Panc1 (cell line): ENCODE measurements around the gene TTLL11. TPM values are rescaled to one million over a fixed set of nuclear protein-coding genes. Genes with fewer than 3 reads are reported as not detected.

Source experiments
- ATAC-seq: fragments of 200-7000 bp; cut with Tn5 transposase; 2 replicates; pipeline ENCODE4 v1.9.1; 2020; ENCODE audit warnings: mild to moderate bottlenecking, moderate library complexity
- BruUV-seq: library from RNA; stranded (reverse); fragments of 400-500 nt; replicated peaks from 2 replicates; lab custom pipeline; 2021; lab: Mats Ljungman, UMichigan
- CTCF ChIA-PET: fragments of 300-600 bp; sonication (Branson Sonifier 250); formaldehyde crosslinking; loops from one replicate; lab custom pipeline; 2022; ENCODE audit warnings: antibody characterized with exemption; lab: Charles Lee
- POLR2A ChIA-PET: fragments of 300-600 bp; sonication (Branson Sonifier 250); formaldehyde crosslinking; loops from one replicate; lab custom pipeline; 2022; ENCODE audit warnings: antibody characterized with exemption; lab: Charles Lee
- DNase-seq: peaks from one replicate; pipeline ENCODE4 v3.0.0-alpha.2; 2010; ENCODE audit warnings: low read depth, low spot score
- H3K27ac ChIP-seq: 2 replicates; pipeline ENCODE4 v1.5.1; 2011; ENCODE audit warnings: mild to moderate bottlenecking, low read length, inconsistent platforms
- H3K27me3 ChIP-seq: fragments of 200-500 bp; sonication (Bioruptor generic); 2 replicates; pipeline ENCODE4 v1.6.0; 2014; ENCODE audit warnings: low read length, inconsistent platforms; ENCODE audit not compliant: control insufficient read depth, insufficient read depth
- H3K36me3 ChIP-seq: fragments of 200-500 bp; sonication (Bioruptor generic); 2 replicates; pipeline ENCODE4 v1.5.1; 2014; ENCODE audit warnings: inconsistent platforms, mild to moderate bottlenecking, low read length, moderate library complexity; ENCODE audit not compliant: control insufficient read depth, insufficient read depth
- H3K4me1 ChIP-seq: 2 replicates; pipeline ENCODE4 v1.5.1; 2011; ENCODE audit warnings: inconsistent platforms, mild to moderate bottlenecking, low read length, moderate library complexity; ENCODE audit not compliant: control insufficient read depth, insufficient read depth
- H3K4me3 ChIP-seq, 2 experiments: 2 replicates each; pipeline ENCODE4 v1.5.1; 2011 to 2012; ENCODE audit warnings: low read depth in 2 of 2, low read length in 2 of 2, mild to moderate bottlenecking in 2 of 2, inconsistent platforms in 1 of 2, moderate library complexity in 1 of 2
- H3K9me3 ChIP-seq: fragments of 200-500 bp; sonication (Bioruptor generic); 2 replicates; pipeline ENCODE4 v1.5.1; 2014; ENCODE audit warnings: low read depth, mild to moderate bottlenecking, inconsistent platforms, low read length, moderate library complexity; ENCODE audit not compliant: control insufficient read depth, insufficient read depth
- POLR2AphosphoS5 ChIP-seq: IDR thresholded peaks from 2 replicates; pipeline ENCODE4 v1.6.1; 2012; ENCODE audit warnings: mild to moderate bottlenecking, low read depth, low read length, moderate library complexity
- SIN3A ChIP-seq: IDR thresholded peaks from 2 replicates; pipeline ENCODE4 v1.6.1; 2012; ENCODE audit warnings: low read depth, mild to moderate bottlenecking, low read length, moderate library complexity, borderline replicate concordance; ENCODE audit not compliant: insufficient read depth
- TCF7L2 ChIP-seq: IDR thresholded peaks from 2 replicates; pipeline ENCODE4 v1.6.1; 2011; ENCODE audit warnings: mild to moderate bottlenecking, low read depth, low read length, inconsistent platforms
- in situ Hi-C: cut with HindIII; loops from 2 replicates; pipeline ENCODE4 v1.10.0; 2016; ENCODE audit warnings: low sequenced_read_pairs, low pct_unique_long_range_greater_than_20kb
- intact Hi-C: fragments of 100-400 bp; cut with micrococcal nuclease; formaldehyde crosslinking; loops from one replicate; pipeline ENCODE4 v1.10.0; 2022; ENCODE audit not compliant: unreplicated experiment
- total RNA-seq: library from RNA; stranded (reverse); gene quantifications from one replicate; pipeline ENCODE4 v1.2.1, GENCODE V29; 2021; ENCODE audit not compliant: unreplicated experiment
- TF ChIP-seq, protein P1 (sequence below): fragments of 450-650 bp; IDR thresholded peaks from 2 replicates; pipeline ENCODE4 v1.5.1; 2017; ENCODE audit warnings: mild to moderate bottlenecking
- TF ChIP-seq, protein P2 (sequence below), 2 experiments: IDR thresholded peaks; 2 replicates each; pipeline ENCODE4 v1.6.1; 2011 to 2012; ENCODE audit warnings: low read depth in 2 of 2, control low read depth in 1 of 2, low read length in 1 of 2, mild to moderate bottlenecking in 1 of 2, moderate library complexity in 1 of 2; ENCODE audit not compliant: insufficient read depth in 1 of 2

TTLL11 gene
- total RNA-seq, 1 experiment from 2014 or later = 1.1 TPM

DNA sequence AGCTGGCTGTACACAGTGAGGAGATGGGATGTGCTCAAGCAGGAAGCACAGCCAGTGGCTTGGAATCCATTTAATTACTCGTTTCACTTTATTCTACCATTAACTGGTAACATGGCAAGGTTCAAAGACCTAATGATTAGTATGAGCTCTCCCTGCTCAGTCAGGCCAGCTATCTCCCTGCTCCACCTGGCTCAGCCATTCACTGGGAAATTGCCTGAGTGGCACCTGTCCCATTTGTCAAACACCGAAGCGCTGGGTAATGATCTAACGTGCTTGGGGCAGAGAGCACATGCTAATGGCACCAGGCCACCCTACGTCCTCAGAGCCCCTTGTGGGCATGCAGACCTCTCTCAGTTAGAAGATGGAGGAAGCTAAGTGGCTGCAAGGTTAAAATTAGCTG lies 162.2 kb downstream of the TTLL11 start:
- no peaks in the 10 kb centered on the region for H3K4me1 ChIP-seq
- no peaks in the 10 kb centered on the region; the same call in 1 of the 2 replicates for H3K27me3 ChIP-seq
- in situ Hi-C loops = no loop called here
- no TSS peak for BruUV-seq
- ChIA-PET POLR2A (no interaction called here), CTCF (interaction anchor here (1.1 kb wide), 1 partner anchor 195 kb away, joined by 4 read pairs; no protein-coding TSS in a partner anchor)
- no peak overlapping the region for H3K4me3 ChIP-seq
- no peak overlapping the region for H3K27ac ChIP-seq
- H3K36me3 ChIP-seq = no peaks in the 10 kb centered on the region
- DNase-seq (no peak), ATAC-seq (no peak)
- no peaks in the 10 kb centered on the region for H3K9me3 ChIP-seq
- TF ChIP-seq POLR2AphosphoS5 (no peak), SIN3A (no peak), TCF7L2 (no peak)
- TF ChIP-seq, protein P1, sequence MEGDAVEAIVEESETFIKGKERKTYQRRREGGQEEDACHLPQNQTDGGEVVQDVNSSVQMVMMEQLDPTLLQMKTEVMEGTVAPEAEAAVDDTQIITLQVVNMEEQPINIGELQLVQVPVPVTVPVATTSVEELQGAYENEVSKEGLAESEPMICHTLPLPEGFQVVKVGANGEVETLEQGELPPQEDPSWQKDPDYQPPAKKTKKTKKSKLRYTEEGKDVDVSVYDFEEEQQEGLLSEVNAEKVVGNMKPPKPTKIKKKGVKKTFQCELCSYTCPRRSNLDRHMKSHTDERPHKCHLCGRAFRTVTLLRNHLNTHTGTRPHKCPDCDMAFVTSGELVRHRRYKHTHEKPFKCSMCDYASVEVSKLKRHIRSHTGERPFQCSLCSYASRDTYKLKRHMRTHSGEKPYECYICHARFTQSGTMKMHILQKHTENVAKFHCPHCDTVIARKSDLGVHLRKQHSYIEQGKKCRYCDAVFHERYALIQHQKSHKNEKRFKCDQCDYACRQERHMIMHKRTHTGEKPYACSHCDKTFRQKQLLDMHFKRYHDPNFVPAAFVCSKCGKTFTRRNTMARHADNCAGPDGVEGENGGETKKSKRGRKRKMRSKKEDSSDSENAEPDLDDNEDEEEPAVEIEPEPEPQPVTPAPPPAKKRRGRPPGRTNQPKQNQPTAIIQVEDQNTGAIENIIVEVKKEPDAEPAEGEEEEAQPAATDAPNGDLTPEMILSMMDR = no peak
- TF ChIP-seq, protein P2, sequence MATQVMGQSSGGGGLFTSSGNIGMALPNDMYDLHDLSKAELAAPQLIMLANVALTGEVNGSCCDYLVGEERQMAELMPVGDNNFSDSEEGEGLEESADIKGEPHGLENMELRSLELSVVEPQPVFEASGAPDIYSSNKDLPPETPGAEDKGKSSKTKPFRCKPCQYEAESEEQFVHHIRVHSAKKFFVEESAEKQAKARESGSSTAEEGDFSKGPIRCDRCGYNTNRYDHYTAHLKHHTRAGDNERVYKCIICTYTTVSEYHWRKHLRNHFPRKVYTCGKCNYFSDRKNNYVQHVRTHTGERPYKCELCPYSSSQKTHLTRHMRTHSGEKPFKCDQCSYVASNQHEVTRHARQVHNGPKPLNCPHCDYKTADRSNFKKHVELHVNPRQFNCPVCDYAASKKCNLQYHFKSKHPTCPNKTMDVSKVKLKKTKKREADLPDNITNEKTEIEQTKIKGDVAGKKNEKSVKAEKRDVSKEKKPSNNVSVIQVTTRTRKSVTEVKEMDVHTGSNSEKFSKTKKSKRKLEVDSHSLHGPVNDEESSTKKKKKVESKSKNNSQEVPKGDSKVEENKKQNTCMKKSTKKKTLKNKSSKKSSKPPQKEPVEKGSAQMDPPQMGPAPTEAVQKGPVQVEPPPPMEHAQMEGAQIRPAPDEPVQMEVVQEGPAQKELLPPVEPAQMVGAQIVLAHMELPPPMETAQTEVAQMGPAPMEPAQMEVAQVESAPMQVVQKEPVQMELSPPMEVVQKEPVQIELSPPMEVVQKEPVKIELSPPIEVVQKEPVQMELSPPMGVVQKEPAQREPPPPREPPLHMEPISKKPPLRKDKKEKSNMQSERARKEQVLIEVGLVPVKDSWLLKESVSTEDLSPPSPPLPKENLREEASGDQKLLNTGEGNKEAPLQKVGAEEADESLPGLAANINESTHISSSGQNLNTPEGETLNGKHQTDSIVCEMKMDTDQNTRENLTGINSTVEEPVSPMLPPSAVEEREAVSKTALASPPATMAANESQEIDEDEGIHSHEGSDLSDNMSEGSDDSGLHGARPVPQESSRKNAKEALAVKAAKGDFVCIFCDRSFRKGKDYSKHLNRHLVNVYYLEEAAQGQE (IDR thresholded peaks at IDR 0.05; ENCODE audit: insufficient read depth in 1 of 2, low read depth in 2 of 2, low read length in 1 of 2) = no peak
- intact Hi-C loops = no loop called here

DNA sequence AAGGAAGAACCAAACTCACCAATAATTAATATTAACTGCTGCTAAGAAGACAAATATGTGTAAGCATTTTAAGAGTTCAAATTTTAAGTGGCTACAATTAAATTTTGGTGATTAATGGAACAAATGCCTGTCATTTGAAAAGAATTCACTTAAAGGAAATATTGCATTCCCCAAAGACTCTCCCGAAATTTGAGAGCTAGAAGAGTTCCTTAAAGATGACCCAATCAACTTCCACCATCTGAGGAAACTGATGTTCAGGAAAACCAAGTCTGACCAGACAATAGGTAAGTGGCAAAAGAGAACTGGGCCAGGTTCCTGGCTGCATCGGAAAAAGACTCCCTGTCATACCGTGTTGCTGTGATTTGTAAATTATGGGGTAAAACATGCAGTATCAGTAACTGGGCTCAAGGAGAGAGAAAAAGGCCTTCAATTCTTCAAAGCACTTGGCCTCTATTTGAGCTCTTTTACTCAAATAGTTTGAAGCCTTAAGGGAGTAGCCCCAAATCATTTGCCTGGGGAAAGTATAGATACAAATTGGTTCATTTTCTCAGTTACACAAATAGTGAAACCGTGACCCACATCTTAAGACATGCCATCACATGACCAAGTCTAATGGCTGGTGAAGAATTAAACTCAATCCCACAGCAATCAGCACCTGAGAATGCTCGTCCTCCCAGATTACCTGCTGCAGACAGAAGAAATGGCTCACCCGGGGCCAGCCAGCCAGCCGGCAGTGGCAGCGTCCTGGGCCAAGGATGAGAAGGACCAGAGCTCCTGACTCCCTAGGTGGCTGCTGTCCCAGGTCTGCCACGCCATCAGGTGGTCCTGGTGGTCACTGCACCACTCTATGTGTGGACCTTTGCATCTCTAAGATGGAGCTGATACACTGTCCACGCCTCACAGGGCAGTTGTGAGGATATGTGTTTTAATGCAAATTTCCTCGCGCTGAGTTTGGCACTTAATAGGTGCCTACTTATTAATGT lies 162.9 kb downstream of the TTLL11 start:
- H3K36me3 ChIP-seq = no peaks in the 10 kb centered on the region
- ATAC-seq = no peak
- no peak overlapping the region for H3K27ac ChIP-seq
- no peaks in the 10 kb centered on the region for H3K9me3 ChIP-seq
- CTCF ChIA-PET = interaction anchor here (1.1 kb wide), 1 partner anchor 195 kb away, joined by 4 read pairs; no protein-coding TSS in a partner anchor
- no TSS peak for BruUV-seq
- TF ChIP-seq SIN3A (no peak), POLR2AphosphoS5 (no peak), TCF7L2 (no peak)
- TF ChIP-seq, protein P1 = no peak; the same call in 1 of the 2 replicates
- TF ChIP-seq, protein P2 (IDR thresholded peaks at IDR 0.05; ENCODE audit: insufficient read depth in 1 of 2, low read depth in 2 of 2, low read length in 1 of 2) = no peak
- in situ Hi-C loops = no loop called here
- no peak overlapping the region for H3K4me3 ChIP-seq
- no peak for DNase-seq
- no peaks in the 10 kb centered on the region for H3K4me1 ChIP-seq
- intact Hi-C loops = no loop called here
- POLR2A ChIA-PET = no interaction called here
- no peaks in the 10 kb centered on the region; the same call in 1 of the 2 replicates for H3K27me3 ChIP-seq
